HepG2 (cell line): ENCODE results near the gene TLE1. TPM values are rescaled to one million over a fixed set of nuclear protein-coding genes. Genes with fewer than 3 reads are reported as not detected.

Experiments used
- ATF2 ChIP-seq: sonication (generic); formaldehyde crosslinking; IDR thresholded peaks from 2 replicates; pipeline ENCODE4 v1.4.0; 2020; ENCODE audit warnings: missing genetic modification reagents
- CREB3 ChIP-seq: sonication (generic); formaldehyde crosslinking; IDR thresholded peaks from 2 replicates; pipeline ENCODE4 v1.5.0; 2020; ENCODE audit warnings: missing genetic modification reagents
- HMGXB3 ChIP-seq: sonication (generic); formaldehyde crosslinking; IDR thresholded peaks from 2 replicates; pipeline ENCODE4 v1.4.0; 2020; ENCODE audit warnings: missing genetic modification reagents, borderline replicate concordance
- MEIS2 ChIP-seq: sonication (generic); formaldehyde crosslinking; IDR thresholded peaks from 2 replicates; pipeline ENCODE4 v1.9.0; 2021; ENCODE audit warnings: mild to moderate bottlenecking, missing genetic modification reagents
- MLX ChIP-seq: IDR thresholded peaks from 2 replicates; pipeline ENCODE4 v1.6.1; 2016
- MLXIP ChIP-seq: sonication (generic); formaldehyde crosslinking; IDR thresholded peaks from 2 replicates; pipeline ENCODE4 v1.9.0; 2021; ENCODE audit warnings: missing genetic modification reagents, borderline replicate concordance
- PHF5A ChIP-seq: IDR thresholded peaks from one replicate; pipeline ENCODE4 v1.6.1; 2018; ENCODE audit warnings: low read depth, missing genetic modification reagents; ENCODE audit not compliant: unreplicated experiment
- RBM39 ChIP-seq: fragments of 200-400 bp; formaldehyde crosslinking; IDR thresholded peaks from one replicate; pipeline ENCODE4 v1.6.1; 2018; ENCODE audit warnings: antibody characterized with exemption, mild to moderate bottlenecking, low read depth, low read length; ENCODE audit not compliant: poor library complexity, severe bottlenecking
- SCMH1 ChIP-seq: sonication (generic); formaldehyde crosslinking; IDR thresholded peaks from 2 replicates; pipeline ENCODE4 v1.9.0; 2021; ENCODE audit warnings: missing genetic modification reagents, mild to moderate bottlenecking, borderline replicate concordance
- TEF ChIP-seq: sonication (generic); formaldehyde crosslinking; IDR thresholded peaks from 2 replicates; pipeline ENCODE4 v1.5.0; 2020; ENCODE audit warnings: missing genetic modification reagents
- ZNF24 ChIP-seq: fragments of 450-650 bp; IDR thresholded peaks from 2 replicates; pipeline ENCODE4 v1.6.1; 2017; ENCODE audit warnings: antibody characterized with exemption, mild to moderate bottlenecking
- ZNF563 ChIP-seq: sonication (generic); formaldehyde crosslinking; IDR thresholded peaks from 2 replicates; pipeline ENCODE4 v1.8.0; 2022; ENCODE audit warnings: mild to moderate bottlenecking, moderate library complexity, missing genetic modification reagents
- ZNF567 ChIP-seq: sonication (generic); formaldehyde crosslinking; IDR thresholded peaks from 2 replicates; pipeline ENCODE4 v1.8.1; 2023; ENCODE audit warnings: mild to moderate bottlenecking, missing genetic modification reagents, borderline replicate concordance
- ZNF619 ChIP-seq: sonication (generic); formaldehyde crosslinking; IDR thresholded peaks from 2 replicates; pipeline ENCODE4 v1.4.0; 2020; ENCODE audit warnings: mild to moderate bottlenecking, missing genetic modification reagents
- ZNF788 ChIP-seq: sonication (generic); formaldehyde crosslinking; IDR thresholded peaks from 2 replicates; pipeline ENCODE4 v1.5.0; 2020; ENCODE audit warnings: mild to moderate bottlenecking, missing genetic modification reagents, borderline replicate concordance
- ZZZ3 ChIP-seq: sonication (generic); formaldehyde crosslinking; IDR thresholded peaks from 2 replicates; pipeline ENCODE4 v1.4.0; 2020; ENCODE audit warnings: missing genetic modification reagents, mild to moderate bottlenecking, borderline replicate concordance
- polyA plus RNA-seq, 8 experiments: library from polyadenylated mRNA; depleted of rRNA in 3 of 8; stranded (reverse) in 7 of 8; unstranded in 1 of 8; fragments of >200 nt; fragmentation: Illumina TruSeq in 4 of 8; extraction: Trizol in 4 of 8; gene quantifications; 2 replicates each; pipeline versions ENCODE4 v1.2.1 to v1.2.3, GENCODE V29; 2011 to 2016; ENCODE audit warnings: low read depth in 4 of 8, missing spikeins in 1 of 8, mixed read lengths in 1 of 8; ENCODE audit not compliant: insufficient read depth in 1 of 8
- total RNA-seq, 5 experiments: library from RNA; depleted of rRNA; stranded (reverse); fragments of >200 nt; fragmentation: Illumina TruSeq; extraction: Trizol; gene quantifications; 2 replicates each; pipeline ENCODE4 v1.2.3, GENCODE V29; 2016; ENCODE audit warnings: low read depth in 1 of 5

The TLE1 gene
- total and polyA plus RNA-seq, 2 of the 13 experiments (the other 11 are each of a cell fraction or from before 2014, with no cell fraction given): 35.9 to 109 TPM

GRCh38 chr9:81633952-81634854, 55.1 kb downstream of the TLE1 start (continued):
- TF ChIP-seq MLXIP (no peak), ZNF24 (no peak), CREB3 (CRISPR knock-in tag) (no peak), RBM39 (no peak), ZNF563 (CRISPR knock-in tag) (no peak), ZNF567 (CRISPR knock-in tag) (no peak; the same call in 1 of the 2 replicates), HMGXB3 (CRISPR knock-in tag) (no peak), ZNF788 (CRISPR knock-in tag) (peak; percentile 4; the same call in 1 of the 2 replicates), MLX (CRISPR knock-in tag) (peak; percentile 62; the same call in 1 of the 2 replicates), MEIS2 (CRISPR knock-in tag) (0 out of 2 replicates have a peak, but pooled peaks have one; percentile 45), ZZZ3 (no peak), ZNF619 (CRISPR knock-in tag) (no peak), SCMH1 (CRISPR knock-in tag) (no peak), ATF2 (CRISPR knock-in tag) (peak; percentile 52; the same call in 1 of the 2 replicates), PHF5A (no peak), TEF (CRISPR knock-in tag) (no peak)
